ENCODE data around the gene SLC10A4. TPM values are rescaled to one million over a fixed set of nuclear protein-coding genes. Genes with fewer than 3 reads are reported as not detected.
A peak's percentile ranks its signal among the peaks of the same experiment; 100 is the strongest.

Gene SLC10A4
- total and polyA plus RNA-seq, 2 experiments from 2014 or later = 0.18 TPM; not detected in 1

DNA sequence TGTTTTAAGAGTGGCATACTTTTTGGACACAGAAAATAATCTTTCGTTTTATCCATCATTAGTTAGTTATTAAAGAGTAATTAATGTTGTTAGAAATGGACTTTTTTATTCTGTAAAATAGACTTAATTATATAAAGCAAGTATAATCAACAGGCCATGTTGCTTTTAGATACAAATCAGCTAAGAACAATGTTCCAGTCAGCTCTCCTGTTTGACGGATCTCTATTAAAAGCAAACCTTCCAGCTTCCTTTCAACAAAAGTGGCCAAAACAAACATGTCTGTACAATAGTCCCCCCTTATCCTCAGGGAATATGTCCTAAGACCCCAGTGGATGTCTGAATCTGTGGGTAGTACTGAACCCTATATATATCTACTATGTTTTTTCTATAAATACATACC lies 4.9 kb upstream of the SLC10A4 start:
- no peak overlapping the region for H3K4me3 ChIP-seq
- H3K36me3 ChIP-seq = no peaks in the 10 kb centered on the region
- no peak for DNase-seq (ENCODE audit: low read depth in 1 of 2, low spot score in 1 of 2)
- no peaks in the 10 kb centered on the region for H3K9me3 ChIP-seq (ENCODE audit: low read depth)
- H3K4me1 ChIP-seq (ENCODE audit: low read depth) = no peaks in the 10 kb centered on the region
- peaks cover 44% of the 10 kb centered on the region for H3K27me3 ChIP-seq
- no peak overlapping the region for H3K27ac ChIP-seq
- TF ChIP-seq, protein P1, sequence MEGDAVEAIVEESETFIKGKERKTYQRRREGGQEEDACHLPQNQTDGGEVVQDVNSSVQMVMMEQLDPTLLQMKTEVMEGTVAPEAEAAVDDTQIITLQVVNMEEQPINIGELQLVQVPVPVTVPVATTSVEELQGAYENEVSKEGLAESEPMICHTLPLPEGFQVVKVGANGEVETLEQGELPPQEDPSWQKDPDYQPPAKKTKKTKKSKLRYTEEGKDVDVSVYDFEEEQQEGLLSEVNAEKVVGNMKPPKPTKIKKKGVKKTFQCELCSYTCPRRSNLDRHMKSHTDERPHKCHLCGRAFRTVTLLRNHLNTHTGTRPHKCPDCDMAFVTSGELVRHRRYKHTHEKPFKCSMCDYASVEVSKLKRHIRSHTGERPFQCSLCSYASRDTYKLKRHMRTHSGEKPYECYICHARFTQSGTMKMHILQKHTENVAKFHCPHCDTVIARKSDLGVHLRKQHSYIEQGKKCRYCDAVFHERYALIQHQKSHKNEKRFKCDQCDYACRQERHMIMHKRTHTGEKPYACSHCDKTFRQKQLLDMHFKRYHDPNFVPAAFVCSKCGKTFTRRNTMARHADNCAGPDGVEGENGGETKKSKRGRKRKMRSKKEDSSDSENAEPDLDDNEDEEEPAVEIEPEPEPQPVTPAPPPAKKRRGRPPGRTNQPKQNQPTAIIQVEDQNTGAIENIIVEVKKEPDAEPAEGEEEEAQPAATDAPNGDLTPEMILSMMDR (IDR thresholded peaks at IDR 0.05; ENCODE audit: low read depth, low read length) = no peak

DNA sequence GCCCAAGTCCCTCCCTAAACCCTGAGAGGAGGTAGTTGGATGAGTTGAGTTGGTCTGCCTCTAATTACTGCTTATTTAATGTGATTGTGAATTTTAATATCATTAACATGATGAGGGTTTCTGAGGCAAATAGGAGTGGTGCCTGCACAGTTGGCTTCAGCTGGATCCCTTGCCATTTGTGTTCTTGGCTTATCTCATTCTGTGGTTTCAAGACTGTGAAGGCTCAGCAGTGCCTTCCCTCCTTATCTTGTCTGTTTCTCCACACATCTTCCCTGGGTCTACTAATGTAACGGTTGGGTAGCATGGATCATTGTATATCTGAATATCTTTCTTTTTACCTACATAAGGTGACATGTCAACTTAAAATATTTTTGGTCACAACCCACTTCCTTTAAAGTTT lies 1.6 kb upstream of the SLC10A4 start:
- TF ChIP-seq, protein P1 (IDR thresholded peaks at IDR 0.05; ENCODE audit: low read depth, low read length) = no peak
- H3K36me3 ChIP-seq = no peaks in the 10 kb centered on the region
- no peak overlapping the region for H3K27ac ChIP-seq
- DNase-seq (ENCODE audit: low read depth in 1 of 2, low spot score in 1 of 2) = no peak
- no peak overlapping the region for H3K4me3 ChIP-seq
- no peaks in the 10 kb centered on the region for H3K9me3 ChIP-seq (ENCODE audit: low read depth)
- H3K4me1 ChIP-seq (ENCODE audit: low read depth) = no peaks in the 10 kb centered on the region
- peaks cover 74% of the 10 kb centered on the region for H3K27me3 ChIP-seq

DNA sequence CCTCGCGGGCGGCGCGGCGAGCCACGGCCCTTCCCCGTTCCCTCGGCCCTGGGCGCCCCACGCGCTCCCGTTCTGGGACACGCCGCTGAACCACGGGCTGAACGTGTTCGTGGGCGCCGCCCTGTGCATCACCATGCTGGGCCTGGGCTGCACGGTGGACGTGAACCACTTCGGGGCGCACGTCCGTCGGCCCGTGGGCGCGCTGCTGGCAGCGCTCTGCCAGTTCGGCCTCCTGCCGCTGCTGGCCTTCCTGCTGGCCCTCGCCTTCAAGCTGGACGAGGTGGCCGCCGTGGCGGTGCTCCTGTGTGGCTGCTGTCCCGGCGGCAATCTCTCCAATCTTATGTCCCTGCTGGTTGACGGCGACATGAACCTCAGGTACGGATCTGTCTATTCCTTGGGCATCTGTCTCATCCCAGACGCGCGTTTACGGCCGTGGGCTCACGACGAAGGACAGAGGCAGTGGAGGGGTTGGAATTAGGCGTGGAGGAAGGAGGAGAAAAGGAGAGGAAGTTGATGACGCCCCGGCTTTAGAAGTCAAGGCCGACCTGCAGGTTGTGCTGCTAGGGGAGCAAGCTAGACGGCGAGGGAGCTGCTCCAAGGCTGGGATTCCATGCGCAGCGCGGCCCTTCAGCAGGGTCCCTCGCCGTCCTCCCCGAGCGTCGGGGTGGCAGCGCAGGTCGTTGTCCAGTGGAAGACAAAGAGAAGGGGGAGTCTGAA lies 792 bp downstream of the SLC10A4 start:
- no peaks in the 10 kb centered on the region for H3K36me3 ChIP-seq
- H3K9me3 ChIP-seq (ENCODE audit: low read depth) = no peaks in the 10 kb centered on the region
- H3K4me3 ChIP-seq = peak overlapping the region; percentile 31
- no peak overlapping the region for H3K27ac ChIP-seq
- no peak for DNase-seq (ENCODE audit: low read depth in 1 of 2, low spot score in 1 of 2)
- H3K4me1 ChIP-seq (ENCODE audit: low read depth) = no peaks in the 10 kb centered on the region
- H3K27me3 ChIP-seq = peaks cover 97% of the 10 kb centered on the region
- TF ChIP-seq, protein P1 (IDR thresholded peaks at IDR 0.05; ENCODE audit: low read depth, low read length) = no peak

DNA sequence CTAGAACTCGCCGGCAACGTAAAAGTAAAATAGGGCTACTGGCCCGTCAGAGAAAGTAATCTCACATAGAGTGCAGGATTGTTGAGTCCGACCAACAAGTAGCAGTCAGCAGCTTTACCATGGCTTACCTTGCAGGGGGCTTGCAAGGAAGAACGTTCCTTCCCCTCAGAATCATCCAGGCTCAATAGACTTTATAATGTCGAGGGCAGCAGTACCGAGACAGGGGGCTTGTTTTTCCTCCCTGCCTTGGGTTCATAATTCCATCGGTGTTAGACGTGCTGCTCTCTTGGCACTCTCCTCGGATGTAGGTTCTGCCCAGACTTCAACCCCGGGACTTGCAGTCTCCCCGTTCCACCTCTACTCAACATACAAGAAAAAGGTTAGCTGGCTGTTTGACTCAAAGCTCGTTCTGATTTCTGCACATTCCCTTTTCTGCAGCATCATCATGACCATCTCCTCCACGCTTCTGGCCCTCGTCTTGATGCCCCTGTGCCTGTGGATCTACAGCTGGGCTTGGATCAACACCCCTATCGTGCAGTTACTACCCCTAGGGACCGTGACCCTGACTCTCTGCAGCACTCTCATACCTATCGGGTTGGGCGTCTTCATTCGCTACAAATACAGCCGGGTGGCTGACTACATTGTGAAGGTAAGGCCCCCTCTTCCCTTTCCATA lies 1.5 kb downstream of the SLC10A4 start:
- Histone ChIP-seq H3K4me3 (no peak overlapping the region), H3K36me3 (no peaks in the 10 kb centered on the region), H3K27me3 (peaks cover 98% of the 10 kb centered on the region), H3K9me3 (ENCODE audit: low read depth) (no peaks in the 10 kb centered on the region), H3K4me1 (ENCODE audit: low read depth) (no peaks in the 10 kb centered on the region), H3K27ac (no peak overlapping the region)
- TF ChIP-seq, protein P1 (IDR thresholded peaks at IDR 0.05; ENCODE audit: low read depth, low read length) = no peak
- no peak for DNase-seq (ENCODE audit: low read depth in 1 of 2, low spot score in 1 of 2)

DNA sequence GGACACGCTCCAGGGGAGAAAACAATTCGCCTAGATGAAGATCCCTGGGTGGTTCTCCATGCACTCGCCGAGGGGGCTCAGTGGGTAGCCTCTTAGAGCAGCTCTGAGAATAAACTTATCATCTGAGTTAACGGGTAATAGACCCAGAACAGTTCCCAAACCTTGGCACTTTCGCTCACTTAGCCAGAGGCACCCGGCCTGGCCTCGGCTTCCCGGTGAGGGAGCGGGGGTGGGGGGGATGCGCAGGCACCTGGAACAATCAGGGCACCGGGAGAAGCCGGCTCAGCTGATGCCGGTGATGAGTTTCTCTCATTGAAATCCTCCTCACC lies 6.5 kb downstream of the SLC10A4 start:
- Histone ChIP-seq H3K4me3 (peak overlapping the region; percentile 23), H3K4me1 (ENCODE audit: low read depth) (no peaks in the 10 kb centered on the region), H3K27ac (no peak overlapping the region), H3K36me3 (no peaks in the 10 kb centered on the region), H3K9me3 (ENCODE audit: low read depth) (no peaks in the 10 kb centered on the region), H3K27me3 (peaks cover 79% of the 10 kb centered on the region)
- no peak for DNase-seq (ENCODE audit: low read depth in 1 of 2, low spot score in 1 of 2)
- TF ChIP-seq, protein P1 (IDR thresholded peaks at IDR 0.05; ENCODE audit: low read depth, low read length) = no peak

Measured in cardiac muscle cell (in vitro differentiated cells and primary cell).